Peyer's patch (tissue), 4 donors: ENCODE results near the gene NDST1.

Source experiments
- CTCF ChIP-seq, 6 experiments: fragments of 450-650 bp in 4 of 6; fragments of 200-600 bp in 2 of 6; sonication (generic) in 1 of 6; IDR thresholded peaks; one replicate each; pipeline ENCODE4 v1.5.1; 2017 to 2019; ENCODE audit warnings: antibody characterized with exemption in 6 of 6, mild to moderate bottlenecking in 3 of 6, moderate library complexity in 1 of 6
- POLR2A ChIP-seq, 2 donors: fragments of 450-650 bp; IDR thresholded peaks; one replicate each; pipeline ENCODE4 v1.5.1; 2017; ENCODE audit warnings: antibody characterized with exemption in 2 of 2, mild to moderate bottlenecking in 2 of 2, moderate library complexity in 2 of 2

GRCh38 chr5:150590979-150591695, 83.2 kb downstream of the NDST1 start:
- no peak for TF ChIP-seq CTCF (IDR thresholded peaks at IDR 0.05)
- TF ChIP-seq POLR2A (IDR thresholded peaks at IDR 0.05): no peak
